HG02885 (cell line): ENCODE measurements around the gene PELI3.
"Not testable (repeated sequence)": the region's sequence is repeated elsewhere in the genome, so short reads cannot be mapped to it uniquely, and the experiment has no call there.

ENCODE experiments used
- ATAC-seq: cut with Tn5 transposase; IDR thresholded peaks from one replicate; pipeline ENCODE4 v1.9.1; 2021; ENCODE audit warnings: mild to moderate bottlenecking; ENCODE audit not compliant: unreplicated experiment, poor library complexity

Gene PELI3

GRCh38 chr11:66466225-66467033 is at the start of gene PELI3:
Gene PELI3, plus strand, starts transcription at chr11:66466905. Its CDS starts 1,224 bp downstream, at chr11:66468129.
- peak; percentile 87 for ATAC-seq

DNA sequence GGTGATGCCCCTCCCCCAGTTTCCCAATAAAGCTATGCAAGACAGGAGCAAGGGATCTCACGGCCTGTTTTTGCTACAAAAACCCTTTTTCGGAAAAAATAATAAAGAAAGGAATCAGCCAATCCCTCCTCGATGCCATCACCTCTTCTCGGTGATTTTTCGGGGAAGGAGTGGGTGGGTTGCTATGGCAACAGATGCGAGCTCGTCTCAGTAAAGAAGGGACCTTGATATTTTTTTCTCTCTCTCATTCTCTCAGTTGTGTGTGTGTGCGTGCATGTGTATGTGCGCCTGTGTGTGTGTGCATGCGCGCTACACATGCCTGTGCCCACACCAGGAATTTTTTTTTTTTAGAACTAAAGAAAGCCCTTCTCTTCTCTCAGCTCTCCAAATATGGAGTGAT is 49.7 kb upstream of the PELI3 start:
- no peak for ATAC-seq

DNA sequence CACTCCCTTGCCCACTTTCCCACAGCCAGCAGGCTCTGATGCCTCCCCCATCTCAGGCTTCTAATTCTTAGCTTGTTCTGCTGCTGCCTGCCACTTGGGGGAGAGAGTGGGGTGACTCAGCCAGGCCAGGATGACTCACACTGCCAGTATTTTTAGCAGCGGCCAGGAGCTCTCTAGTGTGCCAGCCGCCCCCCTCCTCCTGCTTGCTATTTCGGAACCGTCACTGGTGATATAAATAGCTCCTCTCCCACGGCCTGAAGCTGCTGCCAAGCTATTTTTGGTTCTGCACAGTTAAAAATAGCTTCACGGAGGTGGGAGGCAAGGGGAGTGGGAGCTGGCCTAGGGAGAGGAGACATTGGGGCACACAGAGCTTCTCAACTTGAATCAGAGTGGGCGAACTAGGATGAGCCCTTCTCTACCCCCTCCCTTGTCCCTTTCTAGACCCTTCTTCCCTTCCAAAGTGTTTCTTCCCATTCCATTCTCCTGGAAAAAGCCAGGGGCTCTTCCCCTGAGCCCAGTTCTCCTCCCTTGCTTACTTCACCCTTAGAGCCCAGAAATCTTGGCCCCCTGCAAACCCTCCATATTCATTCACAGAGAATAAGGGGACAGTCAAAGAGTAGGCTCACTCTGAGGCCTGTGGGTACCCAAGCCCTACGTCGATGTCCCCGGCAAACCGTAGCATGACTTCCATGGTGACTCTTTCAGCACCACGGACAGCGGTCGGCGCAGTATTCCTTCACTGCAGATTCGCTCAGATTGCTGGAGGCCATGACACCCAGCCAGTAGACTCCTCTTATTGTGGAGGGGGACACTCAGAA is 48.3 kb upstream of the PELI3 start:
- no peak for ATAC-seq

DNA sequence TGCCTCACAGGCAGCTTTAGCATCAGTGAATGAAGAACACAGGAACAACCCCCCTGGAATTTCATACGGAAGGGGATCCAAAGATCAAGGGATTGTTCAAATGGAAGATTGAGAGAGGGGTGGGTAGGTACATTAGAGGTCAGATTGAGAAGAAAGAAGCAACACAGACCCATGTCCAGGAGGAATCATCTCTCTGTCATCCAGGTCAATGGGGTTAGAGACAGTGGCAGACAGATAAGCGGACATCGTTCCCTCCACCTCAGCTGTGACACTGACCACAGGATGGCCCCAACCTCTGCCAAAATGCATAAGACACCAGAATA is 47.8 kb upstream of the PELI3 start:
- no peak for ATAC-seq

GRCh38 chr11:66419825-66420224 is 46.9 kb upstream of the PELI3 start:
- ATAC-seq: no peak

GRCh38 chr11:66420671-66421476 is 45.8 kb upstream of the PELI3 start, which contains the start of gene NPAS4:
Gene NPAS4, plus strand, starts transcription at chr11:66421035. Its CDS starts 145 bp downstream, at chr11:66421180.
- ATAC-seq: no peak

- ATAC-seq: no peak
Measured at GRCh38 chr11:66421492-66422205, 45.1 kb upstream of the PELI3 start.

DNA sequence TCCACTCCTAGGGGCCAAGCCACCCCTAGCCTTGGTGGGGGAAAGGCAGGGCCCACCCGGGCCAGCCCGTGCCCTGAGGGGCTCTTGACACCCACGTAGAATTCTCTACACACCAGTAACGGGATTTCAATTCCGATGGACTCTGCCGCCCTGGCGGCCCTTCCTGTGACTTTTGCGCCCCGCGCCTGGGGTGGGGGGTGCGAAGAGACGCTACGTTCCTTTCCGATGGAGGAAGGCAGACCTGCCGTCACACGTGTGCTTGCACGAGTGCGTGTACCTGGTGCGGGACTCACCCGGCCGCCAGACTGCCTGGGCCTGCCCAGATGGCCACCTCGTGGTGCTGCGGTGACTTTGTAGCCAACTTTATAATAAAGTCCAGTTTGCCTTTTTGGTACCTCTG is 40.4 kb upstream of the PELI3 start:
- no peak for ATAC-seq

DNA sequence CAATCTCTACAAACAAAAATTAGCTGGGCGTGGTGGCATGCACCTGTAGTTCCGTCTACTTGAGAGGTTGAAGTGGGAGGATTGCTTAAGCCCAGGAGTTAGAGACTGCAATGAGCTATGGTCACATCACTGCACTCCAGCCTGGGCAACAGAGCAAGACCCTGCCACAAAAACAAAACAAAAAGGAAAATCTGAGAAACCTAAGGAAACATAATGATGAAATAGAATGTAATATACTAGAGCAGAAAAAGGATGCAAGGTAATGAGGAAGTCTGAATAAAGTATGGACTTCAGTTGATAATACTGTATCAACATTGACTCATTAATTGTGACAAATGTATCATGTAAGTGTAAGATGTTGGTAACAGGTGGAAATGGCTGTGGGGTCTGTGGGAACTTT is 37.8 kb upstream of the PELI3 start:
- no peak for ATAC-seq

DNA sequence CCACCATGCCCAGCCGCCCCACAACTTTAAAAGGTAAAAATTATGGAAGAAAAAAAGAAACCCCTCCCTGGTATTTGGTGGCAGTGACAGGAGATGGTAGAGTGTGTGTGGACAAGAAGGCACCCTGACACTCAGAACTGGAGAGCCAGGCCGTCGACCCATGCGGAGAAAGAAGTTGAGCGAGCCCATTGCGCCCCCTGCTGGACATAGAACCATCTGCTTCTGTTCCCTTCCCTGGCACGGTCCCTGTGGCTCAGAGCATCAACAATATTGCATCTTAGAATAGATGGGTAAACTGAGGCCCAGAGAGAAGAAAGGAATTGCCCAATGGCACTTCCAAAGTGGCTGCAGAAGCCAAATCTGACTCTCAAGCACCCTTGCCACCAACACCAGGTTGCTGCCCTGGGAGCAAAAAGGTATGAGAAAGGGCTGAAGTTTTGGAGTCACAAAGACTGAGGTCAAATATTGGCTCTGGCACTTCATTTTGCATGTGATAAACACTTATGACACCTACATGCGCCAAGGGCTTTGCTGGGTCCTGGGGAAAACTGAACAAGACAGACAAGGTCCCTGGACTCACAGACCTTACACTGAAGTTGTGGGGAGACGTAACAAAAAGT is 36.6 kb upstream of the PELI3 start:
- ATAC-seq: no peak

GRCh38 chr11:66431287-66431686 is 35.4 kb upstream of the PELI3 start:
- ATAC-seq: not testable (repeated sequence)

GRCh38 chr11:66431871-66432329 is 34.8 kb upstream of the PELI3 start:
- not testable (repeated sequence) for ATAC-seq

DNA sequence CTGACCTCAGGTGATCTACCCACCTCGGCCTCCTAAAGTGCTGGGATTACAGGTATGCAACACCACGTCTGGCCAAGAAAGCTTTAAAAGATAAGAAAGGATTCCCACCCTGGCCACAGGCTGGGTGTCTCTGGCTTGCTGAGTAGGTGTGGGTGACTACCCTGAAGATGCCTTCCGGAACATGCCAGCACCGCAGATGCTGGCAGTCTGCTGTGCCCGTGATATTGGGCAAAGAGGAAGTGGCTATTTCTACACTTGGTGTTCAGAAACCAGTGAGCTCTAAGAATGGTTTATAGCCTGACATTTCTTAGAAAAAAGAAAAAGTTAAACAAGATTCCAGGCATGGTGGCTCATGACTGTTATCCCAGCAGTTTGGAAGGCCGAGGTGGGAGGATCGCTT is 34.1 kb upstream of the PELI3 start:
- no peak for ATAC-seq

DNA sequence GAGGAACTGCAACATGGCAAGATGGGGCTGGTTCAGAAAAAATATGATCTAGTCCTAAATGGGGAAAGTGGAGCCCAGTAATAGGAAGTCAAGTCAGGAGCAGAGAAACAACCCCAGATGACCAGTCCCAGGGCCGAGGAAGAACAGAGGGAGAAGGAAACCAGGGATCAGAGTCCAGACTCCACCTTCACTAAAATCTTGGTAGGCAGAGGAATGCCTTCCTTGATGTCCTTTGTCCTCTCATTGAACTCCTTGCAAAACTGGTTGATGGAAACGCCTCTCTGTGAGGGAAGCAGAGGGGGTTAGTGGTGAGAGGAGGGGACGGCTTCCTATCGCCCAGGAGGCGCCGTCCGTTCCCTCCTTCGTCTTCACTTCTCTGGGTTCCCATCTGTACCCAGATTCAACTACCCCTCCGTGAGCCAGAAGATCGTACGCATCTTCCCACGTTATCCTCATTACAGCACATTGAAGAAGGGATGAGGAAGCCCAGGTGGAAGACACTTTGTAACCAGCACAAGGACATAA is 28.7 kb upstream of the PELI3 start:
- ATAC-seq: no peak

DNA sequence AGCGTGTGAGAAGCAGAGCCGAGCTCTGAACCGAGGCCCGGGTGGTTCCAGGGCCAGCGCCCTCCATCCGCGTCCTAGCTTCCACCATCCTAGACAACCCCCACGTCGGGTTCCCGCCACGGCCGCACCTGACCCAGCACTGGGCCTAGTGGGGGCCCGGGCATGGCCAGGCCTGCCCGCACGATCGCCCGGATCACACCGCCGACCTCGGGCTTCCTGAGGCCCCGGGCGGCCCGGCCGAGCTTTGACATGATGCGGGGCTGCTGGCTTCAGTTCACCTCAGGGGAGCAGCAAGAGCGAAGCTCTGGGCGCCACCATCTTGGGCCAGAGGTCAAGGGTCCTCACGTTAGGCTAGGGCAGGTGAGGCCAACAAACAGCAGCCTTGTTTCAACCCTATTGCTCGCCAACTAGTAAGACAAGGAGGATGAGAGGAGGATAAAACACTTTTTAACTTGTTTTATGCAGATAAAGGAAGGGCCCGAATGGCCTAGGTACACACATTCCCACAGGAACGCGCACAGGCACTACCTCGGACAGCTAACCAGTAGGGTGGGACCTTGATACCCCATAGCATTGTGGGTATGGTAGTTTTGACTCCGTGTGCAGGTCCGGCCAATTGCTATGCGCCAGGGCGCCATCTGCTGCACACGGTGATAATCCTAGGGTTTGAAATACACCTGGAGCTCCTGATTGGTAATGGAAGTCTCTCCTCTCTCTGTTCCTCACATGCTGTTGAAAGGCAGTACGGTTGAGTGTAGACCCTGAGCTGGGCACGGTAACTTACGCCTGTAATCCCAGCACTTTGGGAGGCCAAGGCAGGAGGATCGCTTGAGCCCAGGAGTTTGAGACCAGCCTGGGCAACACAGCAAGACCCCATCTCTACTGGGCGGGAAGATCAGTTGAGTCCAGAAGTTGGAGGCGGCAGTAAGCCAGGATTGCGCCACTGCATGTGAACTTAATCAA is 27.9 kb upstream of the PELI3 start, which contains the start of gene MRPL11:
MRPL11 (minus strand) TSS at position 345 of the 963 bp plus-strand sequence; CDS start at position 251, 94 bp downstream.
- peak; percentile 96 for ATAC-seq

- not testable (repeated sequence) for ATAC-seq
Measured at GRCh38 chr11:66440101-66440939, 26.4 kb upstream of the PELI3 start.

DNA sequence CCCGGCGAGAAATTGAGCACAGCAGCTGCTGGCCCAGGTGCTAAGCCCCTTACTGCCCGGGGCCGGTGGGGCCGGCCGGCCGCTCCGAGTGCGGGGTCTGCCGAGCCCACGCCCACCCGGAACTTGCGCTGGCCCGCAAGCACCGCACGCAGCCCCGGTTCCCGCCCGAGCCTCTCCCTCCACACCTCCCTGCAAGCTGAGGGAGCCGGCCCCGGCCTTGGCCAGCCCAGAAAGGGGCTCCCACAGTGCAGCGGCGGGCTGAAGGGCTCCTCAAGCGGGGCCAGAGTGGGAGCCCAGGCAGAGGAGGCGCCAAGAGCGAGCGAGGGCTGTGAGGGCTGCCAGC is 25.8 kb upstream of the PELI3 start:
- ATAC-seq: not testable (repeated sequence)
